Measurements from ENCODE around the gene RGS10.

RGS10 gene

GRCh38 chr10:119495021-119495505, 47.5 kb downstream of the RGS10 start:
- DNase-seq, result no peak

GRCh38 chr10:119494236-119495020, 48.1 kb downstream of the RGS10 start:
- no peak for DNase-seq

- no peak for DNase-seq
These were observed 49.4 kb downstream of the RGS10 start for GRCh38 chr10:119493155-119493554.

- no peak for DNase-seq
These were observed 50.4 kb downstream of the RGS10 start for GRCh38 chr10:119491966-119492757.

- no peak for DNase-seq
These were observed 52.6 kb downstream of the RGS10 start for GRCh38 chr10:119489991-119490326.

GRCh38 chr10:119488675-119489074, 53.8 kb downstream of the RGS10 start:
- DNase-seq, result no peak

GRCh38 chr10:119483839-119484238, 58.7 kb downstream of the RGS10 start:
- no peak for DNase-seq

GRCh38 chr10:119483001-119483400, 59.5 kb downstream of the RGS10 start:
- no peak for DNase-seq

- no peak for DNase-seq
These were observed 60.6 kb downstream of the RGS10 start for GRCh38 chr10:119481781-119482426.

- no peak for DNase-seq
These were observed 61.9 kb downstream of the RGS10 start for GRCh38 chr10:119480667-119481066.

GRCh38 chr10:119479532-119479931, 63.0 kb downstream of the RGS10 start:
- no peak for DNase-seq

- DNase-seq, result no peak
These were observed 63.6 kb downstream of the RGS10 start for GRCh38 chr10:119478811-119479341.

- peak; percentile 24 for DNase-seq
These were observed 64.3 kb downstream of the RGS10 start for GRCh38 chr10:119478111-119478802.

GRCh38 chr10:119477444-119477843, 65.1 kb downstream of the RGS10 start:
- DNase-seq, result no peak

GRCh38 chr10:119474606-119475005, 67.9 kb downstream of the RGS10 start:
- DNase-seq, result no peak

GRCh38 chr10:119473771-119474170, 68.7 kb downstream of the RGS10 start:
- DNase-seq, result no peak

- no peak for DNase-seq
These were observed 71.4 kb downstream of the RGS10 start for GRCh38 chr10:119470920-119471702.

- no peak for DNase-seq
These were observed 72.7 kb downstream of the RGS10 start for GRCh38 chr10:119469846-119470245.

- DNase-seq, result no peak
These were observed 73.2 kb downstream of the RGS10 start for GRCh38 chr10:119469325-119469707.

- no peak for DNase-seq
These were observed 73.8 kb downstream of the RGS10 start for GRCh38 chr10:119468542-119469324.

GRCh38 chr10:119466655-119467054, 75.9 kb downstream of the RGS10 start:
- peak; percentile 32 for DNase-seq
